ENCODE measurements around the gene GNB1. TPM values are rescaled to one million over a fixed set of nuclear protein-coding genes. Genes with fewer than 3 reads are reported as not detected.
"Not testable (repeated sequence)": the region's sequence is repeated elsewhere in the genome, so short reads cannot be mapped to it uniquely, and the experiment has no call there.

GNB1 gene
- polyA plus RNA-seq, 1 of the 3 experiments (the other 2 are of a cell fraction), result 355 TPM

GRCh38 chr1:1749941-1750340 lies 140.9 kb downstream of the GNB1 start:
- H3F3A ChIP-seq (replicated peaks; ENCODE audit: insufficient read depth); H4K20me1 ChIP-seq (ENCODE audit: insufficient read depth); H3K27ac ChIP-seq (ENCODE audit: low read depth in 2 of 2, low read length in 1 of 2); H3K4me2 ChIP-seq; H3K4me3 ChIP-seq (ENCODE audit: low read depth in 2 of 2, low read length in 1 of 2); H3K4me1 ChIP-seq (ENCODE audit: control insufficient read depth in 1 of 2, insufficient read depth in 2 of 2, low read depth in 1 of 2, low read length in 1 of 2); POLR2A ChIA-PET; H3K9me3 ChIP-seq; H3K79me2 ChIP-seq (ENCODE audit: insufficient read depth); H3K27me3 ChIP-seq (ENCODE audit: insufficient read depth); H3K9me2 ChIP-seq; DNase-seq; H2AFZ ChIP-seq (ENCODE audit: low read depth); H3K9ac ChIP-seq; CTCF ChIA-PET: not testable (repeated sequence)
- WGBS (ENCODE audit: low lambda C conversion rate), result 81% methylated on average over 8 of the region's 9 CpGs
- H3K36me3 ChIP-seq (replicated peaks in 1 of 2; ENCODE audit: control insufficient read depth in 1 of 2, insufficient read depth in 2 of 2, low read length in 1 of 2), result peaks cover 0 to 17% of the 10 kb centered on the region in 2 experiments

GRCh38 chr1:1748686-1749321 lies 142.1 kb downstream of the GNB1 start:
- no peak overlapping the region for H2AFZ ChIP-seq (ENCODE audit: low read depth)
- H3F3A ChIP-seq (replicated peaks; ENCODE audit: insufficient read depth), result no peaks in the 10 kb centered on the region
- H3K27me3 ChIP-seq (ENCODE audit: insufficient read depth), result no peaks in the 10 kb centered on the region
- H3K4me2 ChIP-seq, result no peak overlapping the region
- DNase-seq, result peak; percentile 26
- CTCF ChIA-PET, result interaction anchor here (1.0 kb wide), 1 partner anchor 158 kb away, joined by 3 read pairs; no protein-coding TSS in a partner anchor
- no peak overlapping the region for H3K9ac ChIP-seq
- no peaks in the 10 kb centered on the region for H3K79me2 ChIP-seq (ENCODE audit: insufficient read depth)
- POLR2A ChIA-PET, result no interaction called here
- no peaks in the 10 kb centered on the region for H3K4me1 ChIP-seq (ENCODE audit: control insufficient read depth in 1 of 2, insufficient read depth in 2 of 2, low read depth in 1 of 2, low read length in 1 of 2)
- TF ChIP-seq USF2 (IDR thresholded peaks at IDR 0.05; ENCODE audit: borderline replicate concordance, low read depth, low read length) (no peak), EZH2phosphoT487 (IDR thresholded peaks at IDR 0.05; ENCODE audit: borderline replicate concordance, low read depth) (no peak), RAD21 (IDR thresholded peaks at IDR 0.05; ENCODE audit: low read length) (no peak), POLR2AphosphoS5 (IDR thresholded peaks at IDR 0.05; ENCODE audit: low read depth, low read length) (no peak), SIN3A (IDR thresholded peaks at IDR 0.05; ENCODE audit: borderline replicate concordance, low read depth, low read length) (no peak), NFIC (IDR thresholded peaks at IDR 0.05; ENCODE audit: borderline replicate concordance) (no peak), MXI1 (IDR thresholded peaks at IDR 0.05; ENCODE audit: low read depth, low read length) (no peak), FOXM1 (IDR thresholded peaks at IDR 0.05; ENCODE audit: low read depth) (no peak), TCF12 (IDR thresholded peaks at IDR 0.05) (no peak), GABPA (IDR thresholded peaks at IDR 0.05; ENCODE audit: low read depth) (no peak), NRF1 (IDR thresholded peaks at IDR 0.05; ENCODE audit: low read depth, low read length) (no peak), TAF1 (IDR thresholded peaks at IDR 0.05; ENCODE audit: borderline replicate concordance, low read depth, low read length) (no peak), IRF3 (IDR thresholded peaks at IDR 0.05; ENCODE audit: low read depth, low read length) (no peak), FOXJ3 (CRISPR knock-in tag; IDR thresholded peaks at IDR 0.05) (no peak), RCOR1 (IDR thresholded peaks at IDR 0.05; ENCODE audit: low read length) (no peak), SMC3 (IDR thresholded peaks at IDR 0.05; ENCODE audit: low read depth, low read length) (no peak)
- TF ChIP-seq, protein P1, sequence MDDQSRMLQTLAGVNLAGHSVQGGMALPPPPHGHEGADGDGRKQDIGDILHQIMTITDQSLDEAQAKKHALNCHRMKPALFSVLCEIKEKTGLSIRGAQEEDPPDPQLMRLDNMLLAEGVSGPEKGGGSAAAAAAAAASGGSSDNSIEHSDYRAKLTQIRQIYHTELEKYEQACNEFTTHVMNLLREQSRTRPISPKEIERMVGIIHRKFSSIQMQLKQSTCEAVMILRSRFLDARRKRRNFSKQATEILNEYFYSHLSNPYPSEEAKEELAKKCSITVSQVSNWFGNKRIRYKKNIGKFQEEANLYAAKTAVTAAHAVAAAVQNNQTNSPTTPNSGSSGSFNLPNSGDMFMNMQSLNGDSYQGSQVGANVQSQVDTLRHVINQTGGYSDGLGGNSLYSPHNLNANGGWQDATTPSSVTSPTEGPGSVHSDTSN (IDR thresholded peaks at IDR 0.05), result no peak
- WGBS (ENCODE audit: low lambda C conversion rate), result 86% methylated on average over 14 of the region's 18 CpGs
- H3K36me3 ChIP-seq (replicated peaks in 1 of 2; ENCODE audit: control insufficient read depth in 1 of 2, insufficient read depth in 2 of 2, low read length in 1 of 2), result peaks cover 0 to 9% of the 10 kb centered on the region in 2 experiments
- H3K4me3 ChIP-seq (ENCODE audit: low read depth in 2 of 2, low read length in 1 of 2), result no peak overlapping the region
- H3K9me3 ChIP-seq, result no peaks in the 10 kb centered on the region
- H3K9me2 ChIP-seq, result no peaks in the 10 kb centered on the region
- no peak overlapping the region for H3K27ac ChIP-seq (ENCODE audit: low read depth in 2 of 2, low read length in 1 of 2)
- no peaks in the 10 kb centered on the region for H4K20me1 ChIP-seq (ENCODE audit: insufficient read depth)

- H3K9me3 ChIP-seq; H3K27me3 ChIP-seq (ENCODE audit: insufficient read depth); POLR2A ChIA-PET; H3K36me3 ChIP-seq (replicated peaks in 1 of 2; ENCODE audit: control insufficient read depth in 1 of 2, insufficient read depth in 2 of 2, low read length in 1 of 2); H3F3A ChIP-seq (replicated peaks; ENCODE audit: insufficient read depth); DNase-seq; H2AFZ ChIP-seq (ENCODE audit: low read depth); H3K4me2 ChIP-seq; H3K9me2 ChIP-seq; CTCF ChIA-PET; H4K20me1 ChIP-seq (ENCODE audit: insufficient read depth); H3K4me1 ChIP-seq (ENCODE audit: control insufficient read depth in 1 of 2, insufficient read depth in 2 of 2, low read depth in 1 of 2, low read length in 1 of 2): not testable (repeated sequence)
- Histone ChIP-seq H3K4me3 (ENCODE audit: low read depth in 2 of 2, low read length in 1 of 2) (peak overlapping the region in 1 of 2 experiments; percentile 47; a peak in 1 of 4 replicates), H3K9ac (peak overlapping the region; percentile 60; the same call in 1 of the 2 replicates), H3K27ac (ENCODE audit: low read depth in 2 of 2, low read length in 1 of 2) (peak overlapping the region in 1 of 2 experiments; percentile 70; a peak in 2 of 4 replicates), H3K79me2 (ENCODE audit: insufficient read depth) (peaks cover 11% of the 10 kb centered on the region; the same call in 1 of the 2 replicates)
- no CpG with 5 or more reads among the region's 35 CpGs for WGBS (ENCODE audit: low lambda C conversion rate)
Measured at GRCh38 chr1:1746566-1746909, 144.3 kb downstream of the GNB1 start.
